Endothelial cell of umbilical vein (primary cell): ENCODE measurements around the gene SSR1. TPM values are rescaled to one million over a fixed set of nuclear protein-coding genes. Genes with fewer than 3 reads are reported as not detected.

Experiments
- BruUV-seq: library from RNA; stranded (reverse); fragments of 400-500 nt; replicated peaks from 2 replicates; lab custom pipeline; 2021; lab: Mats Ljungman, UMichigan
- CTCF ChIA-PET: fragments of 300-600, 350-600 bp; sonication (Branson Sonifier 250); formaldehyde crosslinking; loops from one replicate; lab custom pipeline; 2021; ENCODE audit warnings: antibody characterized with exemption, inconsistent platforms; lab: Charles Lee
- POLR2A ChIA-PET: fragments of 300-600, 350-600 bp; sonication (Branson Sonifier 250); formaldehyde crosslinking; loops from one replicate; lab custom pipeline; 2021; ENCODE audit warnings: antibody characterized with exemption, inconsistent platforms; lab: Charles Lee
- DNase-seq: peaks from one replicate; pipeline ENCODE4 v3.0.0-alpha.2; 2011; ENCODE audit warnings: low read depth, low spot score
- FAIRE-seq: peaks from 2 replicates; lab custom pipeline; 2011; peaks lifted over from hg19 to GRCh38; lab: Jason Lieb, UNC
- H2AFZ ChIP-seq: 2 replicates; pipeline ENCODE4 v1.6.0; 2012; ENCODE audit warnings: low read depth, low read length, control low read depth, inconsistent platforms
- H3K27ac ChIP-seq: 2 replicates; pipeline ENCODE4 v1.5.1; 2011; ENCODE audit warnings: low read depth, mild to moderate bottlenecking, control low read depth, low read length, moderate library complexity; ENCODE audit not compliant: insufficient read depth
- H3K27me3 ChIP-seq, 2 experiments: 2 replicates each; pipeline versions ENCODE4 v1.6.0 to v1.6.1; 2011; ENCODE audit warnings: low read length in 2 of 2, mixed read lengths in 1 of 2; ENCODE audit not compliant: control insufficient read depth in 2 of 2, insufficient read depth in 2 of 2
- H3K36me3 ChIP-seq, 2 experiments: 2 replicates in 1 of 2; 3 replicates in 1 of 2; pipeline ENCODE4 v1.5.1; 2011; ENCODE audit warnings: low read length in 2 of 2, mild to moderate bottlenecking in 1 of 2, moderate library complexity in 1 of 2; ENCODE audit not compliant: control insufficient read depth in 2 of 2, insufficient read depth in 2 of 2; ENCODE audit errors: extremely low read depth in 1 of 2
- H3K4me1 ChIP-seq: 3 replicates; pipeline ENCODE4 v1.5.1; 2011; ENCODE audit warnings: mild to moderate bottlenecking, low read length; ENCODE audit not compliant: control insufficient read depth, insufficient read depth; ENCODE audit errors: extremely low read depth
- H3K4me2 ChIP-seq: 2 replicates; pipeline ENCODE4 v1.6.1; 2011; ENCODE audit warnings: low read length, control low read depth, mixed read lengths; ENCODE audit not compliant: insufficient read depth
- H3K4me3 ChIP-seq, 3 experiments: fragments of 200-600 bp in 1 of 3; sonication (generic), shearing (Covaris generic) in 1 of 3; replicated peaks in 1 of 3; 2 replicates each; pipeline ENCODE4 v1.5.1; 2011 to 2016; ENCODE audit warnings: control low read depth in 3 of 3, low read length in 3 of 3, mild to moderate bottlenecking in 2 of 3, inconsistent platforms in 1 of 3, low read depth in 1 of 3, moderate library complexity in 1 of 3; ENCODE audit not compliant: insufficient read depth in 1 of 3
- H3K79me2 ChIP-seq: 2 replicates; pipeline ENCODE4 v1.6.0; 2012; ENCODE audit warnings: low read length, inconsistent platforms; ENCODE audit not compliant: control insufficient read depth, insufficient read depth
- H3K9ac ChIP-seq: replicated peaks from 2 replicates; pipeline ENCODE3; 2011; ENCODE audit warnings: low read length, control low read depth; ENCODE audit not compliant: insufficient read depth; ENCODE audit errors: extremely low read depth
- H3K9me1 ChIP-seq: replicated peaks from 3 replicates; pipeline ENCODE4 v1.6.0; 2011; ENCODE audit warnings: mild to moderate bottlenecking, low read length; ENCODE audit not compliant: control insufficient read depth, insufficient read depth; ENCODE audit errors: extremely low read depth
- H3K9me3 ChIP-seq: replicated peaks from 2 replicates; pipeline ENCODE4 v1.5.1; 2012; ENCODE audit warnings: low read length, inconsistent platforms; ENCODE audit not compliant: control insufficient read depth, insufficient read depth
- H4K20me1 ChIP-seq: replicated peaks from 2 replicates; pipeline ENCODE3; 2011; ENCODE audit warnings: mild to moderate bottlenecking, low read length; ENCODE audit not compliant: control insufficient read depth, insufficient read depth; ENCODE audit errors: extremely low read depth
- EZH2 ChIP-seq: IDR thresholded peaks from 2 replicates; pipeline ENCODE4 v1.6.1; 2012; ENCODE audit warnings: borderline replicate concordance, low read depth, mild to moderate bottlenecking, moderate library complexity, low read length, inconsistent platforms; ENCODE audit not compliant: severe bottlenecking
- FOS ChIP-seq: IDR thresholded peaks from 2 replicates; pipeline ENCODE4 v1.6.1; 2011; ENCODE audit warnings: mild to moderate bottlenecking, low read length, moderate library complexity, borderline replicate concordance; ENCODE audit not compliant: insufficient read depth
- GATA2 ChIP-seq: IDR thresholded peaks from 2 replicates; pipeline ENCODE4 v1.7.0; 2011; ENCODE audit warnings: low read depth, mild to moderate bottlenecking, moderate library complexity, mixed read lengths, low read length; ENCODE audit not compliant: insufficient read length, insufficient read depth
- JUN ChIP-seq: IDR thresholded peaks from 2 replicates; pipeline ENCODE4 v1.6.1; 2011; ENCODE audit warnings: borderline replicate concordance, low read depth; ENCODE audit not compliant: insufficient read length, insufficient read depth
- MYC ChIP-seq: IDR thresholded peaks from one replicate; pipeline ENCODE4 v1.6.1; 2011; ENCODE audit warnings: mild to moderate bottlenecking, low read depth, low read length
- POLR2A ChIP-seq: IDR thresholded peaks from 2 replicates; pipeline ENCODE4 v1.6.1; 2012; ENCODE audit warnings: low read depth, mild to moderate bottlenecking, control low read depth, low read length
- POLR2AphosphoS5 ChIP-seq: IDR thresholded peaks from 2 replicates; pipeline ENCODE4 v1.6.1; 2012; ENCODE audit warnings: low read depth, mild to moderate bottlenecking, control low read depth, low read length, moderate library complexity; ENCODE audit not compliant: insufficient read depth
- dilution Hi-C: fragments of 300-500 bp; cut with MboI; formaldehyde crosslinking; loops from one replicate; pipeline ENCODE4 v1.15.0; 2019; ENCODE audit warnings: low sequenced_read_pairs; ENCODE audit not compliant: extremely low pct_ligation_motif_present
- intact Hi-C: fragments of 100-400 bp; cut with micrococcal nuclease; formaldehyde crosslinking; loops from one replicate; pipeline ENCODE4 v1.10.0; 2022
- polyA plus RNA-seq, 4 experiments: library from polyadenylated mRNA; depleted of rRNA in 3 of 4; stranded (reverse) in 3 of 4; unstranded in 1 of 4; fragments of >200 nt; gene quantifications; 2 replicates each; pipeline versions ENCODE4 v1.2.1 to v1.2.3, GENCODE V29; 2011 to 2012; ENCODE audit warnings: missing spikeins in 1 of 4
- total RNA-seq: library from RNA; stranded (reverse); gene quantifications from 2 replicates; pipeline ENCODE4 v1.2.3, GENCODE V29; 2021
- TF ChIP-seq, protein P1 (sequence below): IDR thresholded peaks from 2 replicates; pipeline ENCODE4 v1.6.1; 2011; ENCODE audit not compliant: insufficient read depth, insufficient read length
- TF ChIP-seq, protein P2 (sequence below), 2 donors: IDR thresholded peaks; 1 replicate in 1 of 2; 2 replicates in 1 of 2; pipeline ENCODE4 v1.5.1; 2011; ENCODE audit warnings: low read length in 2 of 2, mild to moderate bottlenecking in 2 of 2, moderate library complexity in 2 of 2, control low read depth in 1 of 2, inconsistent platforms in 1 of 2, low read depth in 1 of 2; ENCODE audit not compliant: insufficient read depth in 1 of 2; ENCODE audit errors: extremely low read depth in 1 of 2

Gene SSR1
- total and polyA plus RNA-seq, 2 donors (not counting 3 experiments of a cell fraction or from before 2014, with no cell fraction given): 70.7 to 187 TPM

DNA sequence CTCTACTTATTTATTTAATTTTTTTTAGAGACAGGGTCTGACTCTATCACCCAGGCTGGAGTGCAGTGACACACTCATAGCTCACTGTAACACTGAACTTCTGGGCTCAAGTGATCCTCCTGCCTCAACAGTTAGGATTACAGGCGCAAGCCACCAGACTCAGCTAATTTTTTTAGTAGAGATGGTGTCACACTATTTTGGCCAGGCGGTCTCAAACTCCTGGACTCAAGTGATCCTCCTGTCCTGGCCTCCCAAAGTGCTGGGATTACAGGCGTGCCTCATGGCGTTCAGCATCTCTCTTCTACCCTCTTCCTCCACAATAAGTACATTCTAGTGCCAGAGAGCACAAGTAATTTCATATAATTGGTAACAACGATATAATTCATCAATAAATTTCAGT lies 5.5 kb downstream of the SSR1 start:
- dilution Hi-C loops (no loop called here), intact Hi-C loops (no loop called here)
- no peaks in the 10 kb centered on the region for H3K9me1 ChIP-seq
- ChIA-PET POLR2A (no interaction called here), CTCF (interaction anchor here (1.6 kb wide), 1 partner anchor 31 kb away, joined by 4 read pairs; no protein-coding TSS in a partner anchor)
- H3K4me2 ChIP-seq: no peak overlapping the region
- no peaks in the 10 kb centered on the region for H3K9me3 ChIP-seq
- no peak overlapping the region for H3K27ac ChIP-seq
- H3K27me3 ChIP-seq: no peaks in the 10 kb centered on the region
- no peak overlapping the region for H2AFZ ChIP-seq
- H3K4me1 ChIP-seq: peaks cover 12% of the 10 kb centered on the region
- H4K20me1 ChIP-seq: no peaks in the 10 kb centered on the region
- peaks cover 21 to 27% of the 10 kb centered on the region in 2 experiments for H3K36me3 ChIP-seq
- BruUV-seq: no TSS peak
- no peak overlapping the region for H3K4me3 ChIP-seq
- H3K79me2 ChIP-seq: peaks cover 80% of the 10 kb centered on the region
- FAIRE-seq (no peak), DNase-seq (no peak)
- no peak overlapping the region for H3K9ac ChIP-seq
- no peak for TF ChIP-seq EZH2
- no peak for TF ChIP-seq POLR2A
- TF ChIP-seq, protein P1, sequence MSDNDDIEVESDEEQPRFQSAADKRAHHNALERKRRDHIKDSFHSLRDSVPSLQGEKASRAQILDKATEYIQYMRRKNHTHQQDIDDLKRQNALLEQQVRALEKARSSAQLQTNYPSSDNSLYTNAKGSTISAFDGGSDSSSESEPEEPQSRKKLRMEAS: no peak
- TF ChIP-seq, protein P2, sequence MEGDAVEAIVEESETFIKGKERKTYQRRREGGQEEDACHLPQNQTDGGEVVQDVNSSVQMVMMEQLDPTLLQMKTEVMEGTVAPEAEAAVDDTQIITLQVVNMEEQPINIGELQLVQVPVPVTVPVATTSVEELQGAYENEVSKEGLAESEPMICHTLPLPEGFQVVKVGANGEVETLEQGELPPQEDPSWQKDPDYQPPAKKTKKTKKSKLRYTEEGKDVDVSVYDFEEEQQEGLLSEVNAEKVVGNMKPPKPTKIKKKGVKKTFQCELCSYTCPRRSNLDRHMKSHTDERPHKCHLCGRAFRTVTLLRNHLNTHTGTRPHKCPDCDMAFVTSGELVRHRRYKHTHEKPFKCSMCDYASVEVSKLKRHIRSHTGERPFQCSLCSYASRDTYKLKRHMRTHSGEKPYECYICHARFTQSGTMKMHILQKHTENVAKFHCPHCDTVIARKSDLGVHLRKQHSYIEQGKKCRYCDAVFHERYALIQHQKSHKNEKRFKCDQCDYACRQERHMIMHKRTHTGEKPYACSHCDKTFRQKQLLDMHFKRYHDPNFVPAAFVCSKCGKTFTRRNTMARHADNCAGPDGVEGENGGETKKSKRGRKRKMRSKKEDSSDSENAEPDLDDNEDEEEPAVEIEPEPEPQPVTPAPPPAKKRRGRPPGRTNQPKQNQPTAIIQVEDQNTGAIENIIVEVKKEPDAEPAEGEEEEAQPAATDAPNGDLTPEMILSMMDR (IDR thresholded peaks at IDR 0.05; ENCODE audit: extremely low read depth in 1 of 2, insufficient read depth in 1 of 2, low read depth in 1 of 2, low read length in 2 of 2): no peak
- TF ChIP-seq JUN: no peak
- no peak for TF ChIP-seq GATA2
- no peak for TF ChIP-seq MYC
- no peak for TF ChIP-seq POLR2AphosphoS5
- no peak for TF ChIP-seq FOS
